SK-N-MC (cell line): ENCODE results near the gene IFNLR1.

Source experiments
- EZH2 ChIP-seq: fragments of 200-600 bp; sonication (generic); IDR thresholded peaks from one replicate; pipeline ENCODE4 v1.6.1; 2017; ENCODE audit warnings: antibody characterized with exemption
- FOXP2 ChIP-seq: optimal IDR thresholded peaks from 2 replicates; pipeline ENCODE3; 2011; ENCODE audit warnings: mild to moderate bottlenecking, moderate library complexity; ENCODE audit not compliant: insufficient read depth; ENCODE audit errors: extremely low read length, control extremely low read depth
- POLR2AphosphoS5 ChIP-seq: IDR thresholded peaks from 2 replicates; pipeline ENCODE4 v1.6.1; 2012; ENCODE audit warnings: mild to moderate bottlenecking, low read depth, low read length, borderline replicate concordance

DNA sequence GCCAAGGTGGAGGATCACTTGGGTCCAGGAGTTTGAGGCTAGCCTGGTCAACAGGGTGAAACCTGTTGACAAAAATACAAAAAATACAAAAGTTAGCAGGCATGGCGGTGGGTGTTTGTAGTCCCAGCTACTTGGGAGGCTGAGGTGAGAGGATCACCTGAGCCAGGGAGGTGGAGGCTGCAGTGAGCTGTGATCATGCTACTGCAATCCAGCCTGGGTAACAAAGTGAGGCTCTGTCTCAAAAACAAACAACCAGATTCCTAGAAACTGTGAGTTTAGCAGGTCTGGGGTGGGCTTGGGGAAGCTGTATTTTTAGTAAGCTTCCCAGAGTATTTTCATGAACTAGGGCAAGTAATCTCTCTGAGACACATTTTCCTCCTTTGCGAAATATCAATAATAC is 70.0 kb downstream of the IFNLR1 start:
- no peak for TF ChIP-seq EZH2
- TF ChIP-seq POLR2AphosphoS5: no peak
- no peak for TF ChIP-seq FOXP2
